ENCODE results near the gene TAF7. TPM values are rescaled to one million over a fixed set of nuclear protein-coding genes. Genes with fewer than 3 reads are reported as not detected.

Gene TAF7
- total and polyA plus RNA-seq, 10 of the 15 experiments (the other 5 are each of a cell fraction or from before 2014, with no cell fraction given): 42.0 to 88.8 (median 69.2) TPM

DNA sequence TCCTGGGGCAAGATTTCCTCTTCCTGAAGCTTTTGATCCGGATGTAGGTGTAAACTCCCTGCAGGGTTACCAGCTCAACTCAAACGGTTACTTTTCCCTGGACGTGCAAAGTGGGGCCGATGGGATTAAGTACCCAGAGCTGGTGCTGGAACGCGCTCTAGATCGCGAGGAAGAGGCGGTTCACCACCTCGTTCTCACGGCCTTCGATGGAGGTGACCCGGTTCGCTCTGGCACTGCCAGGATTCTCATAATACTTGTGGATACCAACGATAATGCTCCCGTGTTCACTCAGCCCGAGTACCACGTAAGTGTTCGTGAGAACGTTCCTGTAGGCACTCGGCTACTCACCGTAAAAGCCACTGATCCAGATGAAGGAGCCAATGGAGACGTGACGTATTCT lies 35.1 kb upstream of the TAF7 start (continued):
- TF ChIP-seq ZBTB40 (IDR thresholded peaks at IDR 0.05; ENCODE audit: borderline replicate concordance) (no peak), SPI1 (IDR thresholded peaks at IDR 0.05; ENCODE audit: borderline replicate concordance, insufficient read depth, low read depth, low read length) (no peak), SRF (IDR thresholded peaks at IDR 0.05; ENCODE audit: low read depth in 2 of 2, low read length in 2 of 2) (no peak), DPF2 (IDR thresholded peaks at IDR 0.05) (no peak), MYC (IDR thresholded peaks at IDR 0.05; ENCODE audit: insufficient read depth, insufficient read length, insufficient replicate concordance, low read length, severe bottlenecking) (no peak), ZBED1 (IDR thresholded peaks at IDR 0.05; ENCODE audit: borderline replicate concordance) (no peak), ATF2 (IDR thresholded peaks at IDR 0.05; ENCODE audit: low read length) (no peak), POLR2A (IDR thresholded peaks at IDR 0.05; ENCODE audit: low read depth, low read length) (no peak), PBX3 (IDR thresholded peaks at IDR 0.05; ENCODE audit: insufficient replicate concordance, low read depth, low read length) (no peak), RELB (IDR thresholded peaks at IDR 0.05; ENCODE audit: low read depth) (no peak)
